ENCODE measurements around the gene CCDC141.

GRCh38 chr2:179020156-179020750 lies 29.7 kb downstream of the CCDC141 start:
- TF ChIP-seq CTCF (IDR thresholded peaks at IDR 0.05) (peak; percentile 85), ZFX (IDR thresholded peaks at IDR 0.05; ENCODE audit: borderline replicate concordance) (no peak)
